Pancreas (tissue), 10 donors: ENCODE results near the gene ARHGAP23. TPM values are rescaled to one million over a fixed set of nuclear protein-coding genes. Genes with fewer than 3 reads are reported as not detected.

Experiments
- ATAC-seq, 4 donors: fragments of 200-7000 bp; cut with Tn5 transposase; one replicate each; pipeline versions ENCODE4 v1.8.0 to v1.9.1; 2020; ENCODE audit warnings: mild to moderate bottlenecking in 4 of 4, moderate library complexity in 4 of 4
- DNase-seq, 6 donors: peaks; one replicate each; pipeline ENCODE4 v3.0.0-alpha.2; 2020
- FAIRE-seq: peaks from 2 replicates; lab custom pipeline; 2012; peaks lifted over from hg19 to GRCh38; lab: Jason Lieb, UNC
- H3K27ac ChIP-seq, 4 donors: fragments of 200-600 bp; sonication (generic); 1 replicate in 3 of 4; 2 replicates in 1 of 4; pipeline versions ENCODE4 v1.5.0 to v1.8.0; 2020
- H3K27me3 ChIP-seq, 4 donors: fragments of 200-600 bp; one replicate each; pipeline ENCODE4 v1.8.0; 2021
- H3K36me3 ChIP-seq, 3 donors: fragments of 200-600 bp; sonication (generic) in 1 of 3; one replicate each; pipeline versions ENCODE4 v1.5.0 to v1.8.0; 2020 to 2021
- H3K4me1 ChIP-seq, 3 donors: fragments of 200-600 bp; one replicate each; pipeline ENCODE4 v1.8.0; 2021
- H3K4me3 ChIP-seq, 4 donors: fragments of 200-600 bp; sonication (generic) in 2 of 4; one replicate each; pipeline versions ENCODE4 v1.5.0 to v1.8.0; 2020 to 2021
- H3K9me3 ChIP-seq, 4 donors: fragments of 200-600 bp; one replicate each; pipeline ENCODE4 v1.8.0; 2021
- WGBS, 2 donors: extraction: QIAGEN DNeasy Blood & Tissue Kit; methylation state at CpG; one replicate each; pipeline ENCODE4 v1.1.7; 2013; 5-methylcytosine and 5-hydroxymethylcytosine counted together
- intact Hi-C, 3 donors: fragments of 100-400 bp; cut with DNase I; formaldehyde crosslinking; loops; one replicate each; pipeline versions ENCODE4 v1.11.1 to v1.14.2; 2022
- polyA plus RNA-seq, 2 donors: library from polyadenylated mRNA; stranded (reverse); fragments of 200-250 nt; gene quantifications; one replicate each; pipeline ENCODE4 v1.2.3, GENCODE V29; 2013
- total RNA-seq, 6 donors: library from RNA; stranded (reverse); fragmentation: NEBNext Ultra II Directional in 4 of 6; extraction: Animal tissue kit (Norgen Biotek cat#: 25700) in 4 of 6; gene quantifications; one replicate each; pipeline versions ENCODE4 v1.2.1 to v1.2.4, GENCODE V29; 2021 to 2023
- TF ChIP-seq, protein P1 (sequence below), 4 donors: fragments of 200-600 bp; sonication (generic) in 3 of 4; IDR thresholded peaks; one replicate each; pipeline versions ENCODE4 v1.5.0 to v1.8.0; 2021; ENCODE audit warnings: antibody characterized with exemption in 4 of 4
- donor health status: healthy with polysubstance abuse.
- donor health status: DM: no; HTN: no; CAD: no; lungs with moderate emphysema.
- donor health status: DM: no; HTN: no; CAD: no.
- donor health status: control.
- donor health status: control.
- donor health status: Bipolar disorder and iron deficiency.
- donor health status: DM: yes; HTN: yes; CAD: no.
- donor health status: DM: no; HTN: no; CAD: no.
- donor health status: DM: no; HTN: no; CAD: no.
- donor health status: DM: yes; HTN: yes; CAD: no.

The ARHGAP23 gene
- total and polyA plus RNA-seq, 8 donors, result 2.5 to 7.1 (median 3.9) TPM

DNA sequence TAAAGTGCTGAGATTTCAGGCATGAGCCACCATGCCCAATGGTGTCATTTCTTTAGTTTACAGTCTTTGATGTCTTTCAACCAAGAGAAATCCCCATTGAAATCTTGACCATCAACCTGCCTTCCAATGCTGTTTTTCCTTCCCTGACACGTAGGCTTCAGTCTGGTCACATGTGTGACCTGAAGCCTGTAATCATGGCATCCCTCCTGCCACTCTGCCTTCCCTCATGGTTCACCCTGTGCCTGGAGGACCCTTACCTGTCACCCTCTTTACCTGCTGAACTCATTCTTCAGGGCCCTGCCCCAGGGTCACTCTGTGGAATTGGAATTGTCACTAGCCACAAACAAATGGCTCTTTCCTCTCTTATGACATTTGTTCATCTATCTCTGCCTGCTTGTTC is 18.1 kb upstream of the ARHGAP23 start:
- 55 to 59% methylated on average over 1 of the region's 1 CpG for WGBS, 2 donors
- H3K4me1 ChIP-seq, result no peaks in the 10 kb centered on the region
- FAIRE-seq, result no peak

GRCh38 chr17:38415250-38416194 is 12.7 kb upstream of the ARHGAP23 start:
- Histone ChIP-seq H3K4me3 (no peak overlapping the region), H3K27me3 (peaks cover 0 to 7% (median 0%) of the 10 kb centered on the region in 4 donors), H3K36me3 (no peaks in the 10 kb centered on the region), H3K4me1 (no peaks in the 10 kb centered on the region), H3K27ac (no peak overlapping the region), H3K9me3 (no peaks in the 10 kb centered on the region)
- peak in 3 of 4 donors; percentile 31 to 53 (median 41) for ATAC-seq
- FAIRE-seq, result no peak
- intact Hi-C loops, result loop anchor here (5.0 kb wide), 2 partner anchors 68 to 73 kb away; partner anchors contain the start of gene GPR179 (in 1 of the 3)
- TF ChIP-seq, protein P1, sequence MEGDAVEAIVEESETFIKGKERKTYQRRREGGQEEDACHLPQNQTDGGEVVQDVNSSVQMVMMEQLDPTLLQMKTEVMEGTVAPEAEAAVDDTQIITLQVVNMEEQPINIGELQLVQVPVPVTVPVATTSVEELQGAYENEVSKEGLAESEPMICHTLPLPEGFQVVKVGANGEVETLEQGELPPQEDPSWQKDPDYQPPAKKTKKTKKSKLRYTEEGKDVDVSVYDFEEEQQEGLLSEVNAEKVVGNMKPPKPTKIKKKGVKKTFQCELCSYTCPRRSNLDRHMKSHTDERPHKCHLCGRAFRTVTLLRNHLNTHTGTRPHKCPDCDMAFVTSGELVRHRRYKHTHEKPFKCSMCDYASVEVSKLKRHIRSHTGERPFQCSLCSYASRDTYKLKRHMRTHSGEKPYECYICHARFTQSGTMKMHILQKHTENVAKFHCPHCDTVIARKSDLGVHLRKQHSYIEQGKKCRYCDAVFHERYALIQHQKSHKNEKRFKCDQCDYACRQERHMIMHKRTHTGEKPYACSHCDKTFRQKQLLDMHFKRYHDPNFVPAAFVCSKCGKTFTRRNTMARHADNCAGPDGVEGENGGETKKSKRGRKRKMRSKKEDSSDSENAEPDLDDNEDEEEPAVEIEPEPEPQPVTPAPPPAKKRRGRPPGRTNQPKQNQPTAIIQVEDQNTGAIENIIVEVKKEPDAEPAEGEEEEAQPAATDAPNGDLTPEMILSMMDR (IDR thresholded peaks at IDR 0.05), result no peak
- WGBS, 2 donors, result 28 to 33% methylated on average over 22 of the region's 22 CpGs
- peak in 1 of 6 donors; percentile 49 for DNase-seq

More for the DNA sequence above, 18.1 kb upstream of the ARHGAP23 start:
- DNase-seq (peak in 1 of 6 donors; percentile 9), ATAC-seq (no peak)
- H3K36me3 ChIP-seq, result no peaks in the 10 kb centered on the region
- intact Hi-C loops, result no loop called here
- H3K27ac ChIP-seq, result no peak overlapping the region
- TF ChIP-seq, protein P1 (IDR thresholded peaks at IDR 0.05), result no peak
- H3K27me3 ChIP-seq, result no peaks in the 10 kb centered on the region
- no peak overlapping the region for H3K4me3 ChIP-seq
- H3K9me3 ChIP-seq, result no peaks in the 10 kb centered on the region

- WGBS, 2 donors, result 38 to 42% methylated on average over 1 of the region's 1 CpG
- FAIRE-seq, result no peak
- intact Hi-C loops, result loop anchor here (5.0 kb wide), 2 partner anchors 70 to 75 kb away; partner anchors contain the start of gene GPR179 (in 1 of the 3)
Measured at GRCh38 chr17:38416840-38417209, 11.4 kb upstream of the ARHGAP23 start.

GRCh38 chr17:38417210-38417951 is 10.9 kb upstream of the ARHGAP23 start:
- peaks cover 0 to 7% (median 0%) of the 10 kb centered on the region in 4 donors for H3K27me3 ChIP-seq
- no peak for DNase-seq
- no peaks in the 10 kb centered on the region for H3K4me1 ChIP-seq
- FAIRE-seq, result no peak
- H3K9me3 ChIP-seq, result no peaks in the 10 kb centered on the region
- ATAC-seq, result no peak
- no peaks in the 10 kb centered on the region for H3K36me3 ChIP-seq
- no peak overlapping the region for H3K27ac ChIP-seq
- no peak overlapping the region for H3K4me3 ChIP-seq
- WGBS, 2 donors, result 68 to 73% methylated on average over 11 of the region's 11 CpGs
- TF ChIP-seq, protein P1 (IDR thresholded peaks at IDR 0.05), result no peak
- intact Hi-C loops, result loop anchor here (5.0 kb wide), 2 partner anchors 70 to 75 kb away; partner anchors contain the start of gene GPR179 (in 1 of the 3)

More at GRCh38 chr17:38416840-38417209, 11.4 kb upstream of the ARHGAP23 start:
- Histone ChIP-seq H3K4me3 (no peak overlapping the region), H3K4me1 (no peaks in the 10 kb centered on the region), H3K9me3 (no peaks in the 10 kb centered on the region), H3K27me3 (peaks cover 0 to 7% (median 0%) of the 10 kb centered on the region in 4 donors), H3K27ac (no peak overlapping the region), H3K36me3 (no peaks in the 10 kb centered on the region)
- DNase-seq, result no peak
- TF ChIP-seq, protein P1 (IDR thresholded peaks at IDR 0.05), result no peak
- no peak for ATAC-seq
